Body of pancreas (tissue), 4 donors: ENCODE results near the gene NPIPB13. TPM values are rescaled to one million over a fixed set of nuclear protein-coding genes. Genes with fewer than 3 reads are reported as not detected.
A peak's percentile ranks its signal among the peaks of the same experiment; 100 is the strongest.
"Not testable (repeated sequence)": the region's sequence is repeated elsewhere in the genome, so short reads cannot be mapped to it uniquely, and the experiment has no call there.

Experiments used
- ATAC-seq: fragments of 150-250 bp; one replicate; pipeline ENCODE4 v1.9.1; 2016
- DNase-seq, 4 donors: peaks; one replicate each; pipeline ENCODE4 v3.0.0-alpha.2; 2019
- H3K27ac ChIP-seq, 4 donors: fragments of 200-600 bp; sonication (generic); 1 replicate in 3 of 4; 2 replicates in 1 of 4; pipeline versions ENCODE4 v1.5.1 to v1.6.1; 2016 to 2019; ENCODE audit warnings: mild to moderate bottlenecking in 1 of 4, mixed read lengths in 1 of 4, moderate library complexity in 1 of 4
- H3K27me3 ChIP-seq, 2 donors: fragments of 200-600 bp; sonication (generic); one replicate each; pipeline ENCODE4 v1.6.0; 2016; ENCODE audit warnings: mild to moderate bottlenecking in 1 of 2
- H3K36me3 ChIP-seq, 2 donors: fragments of 200-600 bp; sonication (generic); replicated peaks in 1 of 2; 2 replicates each; pipeline ENCODE4 v1.5.1; 2016; ENCODE audit warnings: low read depth in 2 of 2; ENCODE audit not compliant: insufficient read depth in 1 of 2
- H3K4me1 ChIP-seq: fragments of 200-600 bp; sonication (generic); one replicate; pipeline ENCODE4 v1.6.0; 2016
- H3K4me3 ChIP-seq, 2 donors: fragments of 200-600 bp; sonication (generic); 1 replicate in 1 of 2; 2 replicates in 1 of 2; pipeline ENCODE4 v1.5.1; 2016 to 2019
- H3K9me3 ChIP-seq, 3 donors: fragments of 200-600 bp; sonication (generic); 1 replicate in 2 of 3; 2 replicates in 1 of 3; pipeline ENCODE4 v1.5.1; 2016
- WGBS, 2 donors: methylation state at CpG; one replicate each; pipeline ENCODE4 v1.1.5; 2017; 5-methylcytosine and 5-hydroxymethylcytosine counted together
- intact Hi-C: fragments of 100-400 bp; cut with DNase I; formaldehyde crosslinking; loops from one replicate; pipeline ENCODE4 v1.15.1; 2023
- total RNA-seq, 2 donors: library from RNA; depleted of rRNA; stranded (reverse); fragments of >200 nt; gene quantifications; one replicate each; pipeline ENCODE4 v1.1.0, GENCODE V29; 2016

Gene NPIPB13
- 1 to 10 TPM in 1 of 2 donors, under 1 TPM in 1; 0.33 to 3.1 TPM for total RNA-seq

DNA sequence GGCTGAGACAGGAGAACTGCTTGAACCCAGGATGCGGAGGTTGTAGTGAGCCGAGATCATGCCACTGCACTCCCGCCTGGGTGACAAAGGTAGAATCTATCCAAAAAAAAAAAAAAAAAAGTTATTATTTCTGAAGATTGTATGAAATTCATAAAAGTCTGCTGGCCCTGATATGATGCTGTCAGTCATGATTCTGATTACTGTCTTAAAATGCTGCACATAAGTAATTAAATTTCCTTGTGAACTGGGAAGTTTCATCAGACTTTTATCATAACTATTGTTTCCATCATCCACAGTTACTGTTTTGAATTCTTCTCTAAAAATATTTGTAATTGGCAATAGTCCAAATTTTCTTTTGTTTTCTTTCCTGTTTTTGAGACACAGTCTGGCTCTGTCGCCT, at the start of gene NPIPB13:
NPIPB13 (minus strand) TSS at position 101 of the 400 bp plus-strand sequence. CDS start 2,906 bp downstream, outside the sequence.
- H3K27ac ChIP-seq, H3K4me3 ChIP-seq, H3K27me3 ChIP-seq, DNase-seq, H3K4me1 ChIP-seq, H3K36me3 ChIP-seq, H3K9me3 ChIP-seq, ATAC-seq, intact Hi-C loops: not testable (repeated sequence)
- WGBS, 2 donors, result no CpG with 5 or more reads among the region's 4 CpGs

GRCh38 chr16:30282357-30282756, 34.1 kb upstream of the NPIPB13 start:
- H3K4me1 ChIP-seq, DNase-seq, ATAC-seq, H3K9me3 ChIP-seq, H3K36me3 ChIP-seq, intact Hi-C loops, H3K27me3 ChIP-seq, H3K27ac ChIP-seq, H3K4me3 ChIP-seq: not testable (repeated sequence)
- WGBS, 2 donors, result 94 to 95% methylated on average over 9 of the region's 10 CpGs

- H3K27me3 ChIP-seq, H3K4me3 ChIP-seq, H3K27ac ChIP-seq, DNase-seq, intact Hi-C loops, H3K4me1 ChIP-seq, H3K9me3 ChIP-seq, ATAC-seq, H3K36me3 ChIP-seq: not testable (repeated sequence)
- WGBS, 2 donors, result no CpG with 5 or more reads among the region's 3 CpGs
Observed at GRCh38 chr16:30278523-30278922, 30.2 kb upstream of the NPIPB13 start.

GRCh38 chr16:30217082-30217481, 31.2 kb downstream of the NPIPB13 start:
- H3K4me3 ChIP-seq, ATAC-seq, H3K36me3 ChIP-seq, DNase-seq, H3K9me3 ChIP-seq, H3K27ac ChIP-seq, H3K4me1 ChIP-seq, H3K27me3 ChIP-seq, intact Hi-C loops: not testable (repeated sequence)
- WGBS, 2 donors, result 69% methylated on average over 4 of the region's 5 CpGs; no CpG with 5 or more reads in 1 of the 2 donors

GRCh38 chr16:30211414-30211813, 36.9 kb downstream of the NPIPB13 start:
- H3K27me3 ChIP-seq, ATAC-seq, H3K27ac ChIP-seq, intact Hi-C loops, H3K4me3 ChIP-seq, H3K36me3 ChIP-seq, H3K4me1 ChIP-seq, DNase-seq, H3K9me3 ChIP-seq: not testable (repeated sequence)
- WGBS, 2 donors, result no CpG with 5 or more reads among the region's 4 CpGs

GRCh38 chr16:30209032-30209431, 39.2 kb downstream of the NPIPB13 start:
- H3K4me1 ChIP-seq, H3K27ac ChIP-seq, H3K27me3 ChIP-seq, H3K9me3 ChIP-seq, H3K4me3 ChIP-seq, H3K36me3 ChIP-seq, intact Hi-C loops: not testable (repeated sequence)
- ATAC-seq (peak; percentile 51), DNase-seq (peak in 2 of 4 donors; percentile 14 to 41)
- WGBS, 2 donors, result 20% methylated on average over 2 of the region's 6 CpGs; no CpG with 5 or more reads in 1 of the 2 donors

DNA sequence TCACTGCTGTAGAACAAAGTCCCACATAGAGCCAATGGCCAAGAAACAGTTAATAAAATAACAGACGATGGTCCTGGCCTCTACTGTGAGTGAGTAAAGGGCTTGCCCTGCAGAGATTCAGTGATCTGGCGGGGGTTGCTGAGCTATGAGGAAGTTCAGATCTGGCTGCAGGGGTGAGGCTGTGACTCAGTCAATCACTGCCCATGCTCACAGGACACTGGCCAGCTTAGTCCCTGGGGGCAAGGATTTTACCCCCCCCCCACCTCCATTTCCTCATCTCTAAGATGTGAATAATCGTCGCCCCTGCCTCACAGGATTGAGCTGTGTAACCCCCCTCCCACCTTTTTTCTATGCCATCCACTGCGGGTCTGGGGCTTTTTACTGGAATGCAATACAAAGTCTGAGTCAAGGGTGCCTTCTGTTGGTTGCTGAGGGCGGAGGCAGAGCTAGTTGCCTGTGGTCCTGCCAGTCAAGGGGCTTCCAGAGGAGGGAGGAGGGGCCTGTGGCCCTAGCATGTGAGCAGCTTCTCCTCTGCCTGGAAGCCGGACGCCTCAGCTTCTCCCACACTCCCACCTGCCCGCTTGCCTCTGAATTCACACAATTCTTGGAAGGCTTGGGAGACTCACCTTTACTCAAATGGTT, 41.1 kb downstream of the NPIPB13 start:
- H3K36me3 ChIP-seq, H3K27ac ChIP-seq, H3K9me3 ChIP-seq, H3K4me1 ChIP-seq, H3K27me3 ChIP-seq, intact Hi-C loops, H3K4me3 ChIP-seq: not testable (repeated sequence)
- ATAC-seq (peak; percentile 18), DNase-seq (peak; percentile 4 to 27 (median 9))
- WGBS, 2 donors, result 21% methylated on average over 2 of the region's 9 CpGs; no CpG with 5 or more reads in 1 of the 2 donors

GRCh38 chr16:30206252-30206651, 42.0 kb downstream of the NPIPB13 start:
- H3K27me3 ChIP-seq, H3K4me3 ChIP-seq, DNase-seq, H3K4me1 ChIP-seq, intact Hi-C loops, H3K27ac ChIP-seq, H3K36me3 ChIP-seq, H3K9me3 ChIP-seq: not testable (repeated sequence)
- peak; percentile 18 for ATAC-seq
- no CpG with 5 or more reads among the region's 33 CpGs for WGBS, 2 donors

- H3K4me1 ChIP-seq, H3K27ac ChIP-seq, intact Hi-C loops, H3K36me3 ChIP-seq, H3K27me3 ChIP-seq, H3K4me3 ChIP-seq, H3K9me3 ChIP-seq: not testable (repeated sequence)
- ATAC-seq, result peak; percentile 68
- 1% methylated on average over 19 of the region's 52 CpGs; no CpG with 5 or more reads in 1 of the 2 donors for WGBS, 2 donors
- DNase-seq, result peak in 2 of 4 donors; percentile 10 to 18
Observed at GRCh38 chr16:30205541-30206236, 42.6 kb downstream of the NPIPB13 start.

DNA sequence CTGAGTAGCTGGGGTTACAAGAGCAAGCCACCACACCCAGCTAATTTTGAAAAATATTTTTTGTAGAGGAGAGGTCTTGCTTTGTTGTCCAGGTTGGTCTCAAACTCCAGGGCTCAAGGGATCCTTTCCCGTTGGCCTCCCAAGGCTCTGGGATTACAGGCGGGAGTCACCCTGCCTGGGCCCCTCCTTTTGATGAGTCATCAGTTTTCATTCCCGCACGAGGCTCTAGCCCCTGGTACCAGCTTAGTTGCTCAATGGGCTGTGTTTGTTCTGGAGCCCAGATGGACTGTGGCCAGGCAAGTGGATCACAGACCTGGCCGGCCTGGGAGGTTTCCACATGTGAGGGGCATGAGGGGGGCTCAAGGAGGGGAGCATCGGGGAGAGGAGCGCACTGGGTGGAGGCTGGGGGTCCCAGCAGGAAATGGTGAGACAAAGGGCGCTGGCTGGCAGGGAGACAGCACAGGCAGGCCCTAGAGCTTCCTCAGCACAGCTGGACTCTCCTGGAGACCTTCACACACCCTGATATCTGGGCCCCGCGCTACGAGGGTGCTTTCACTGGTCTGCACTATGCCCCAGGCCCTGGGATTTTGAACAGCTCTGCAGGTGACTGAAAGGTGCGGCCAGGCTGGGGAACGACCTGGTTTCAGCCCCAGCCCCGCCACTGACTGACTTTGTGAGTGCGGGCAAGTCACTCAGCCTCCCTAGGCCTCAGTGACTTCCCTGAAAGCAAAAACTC, 48.5 kb downstream of the NPIPB13 start:
- intact Hi-C loops, H3K27ac ChIP-seq, H3K36me3 ChIP-seq, H3K27me3 ChIP-seq, H3K4me3 ChIP-seq, DNase-seq, H3K4me1 ChIP-seq, H3K9me3 ChIP-seq: not testable (repeated sequence)
- no CpG with 5 or more reads among the region's 15 CpGs for WGBS, 2 donors
- ATAC-seq, result peak; percentile 79

- WGBS, 2 donors, result no CpG with 5 or more reads among the region's 3 CpGs
- intact Hi-C loops, H3K4me3 ChIP-seq, ATAC-seq, H3K27ac ChIP-seq, H3K27me3 ChIP-seq, H3K4me1 ChIP-seq, DNase-seq, H3K9me3 ChIP-seq, H3K36me3 ChIP-seq: not testable (repeated sequence)
Observed at GRCh38 chr16:30199049-30199448, 49.2 kb downstream of the NPIPB13 start, which contains the start of gene SULT1A3. SULT1A3 (plus strand) TSS chr16:30199255; CDS start chr16:30200729, 1,474 bp downstream.
